ENCODE measurements around the gene ULBP2. TPM values are rescaled to one million over a fixed set of nuclear protein-coding genes. Genes with fewer than 3 reads are reported as not detected.

ULBP2 gene
- total RNA-seq, 1 experiment from 2014 or later: 4.2 TPM

DNA sequence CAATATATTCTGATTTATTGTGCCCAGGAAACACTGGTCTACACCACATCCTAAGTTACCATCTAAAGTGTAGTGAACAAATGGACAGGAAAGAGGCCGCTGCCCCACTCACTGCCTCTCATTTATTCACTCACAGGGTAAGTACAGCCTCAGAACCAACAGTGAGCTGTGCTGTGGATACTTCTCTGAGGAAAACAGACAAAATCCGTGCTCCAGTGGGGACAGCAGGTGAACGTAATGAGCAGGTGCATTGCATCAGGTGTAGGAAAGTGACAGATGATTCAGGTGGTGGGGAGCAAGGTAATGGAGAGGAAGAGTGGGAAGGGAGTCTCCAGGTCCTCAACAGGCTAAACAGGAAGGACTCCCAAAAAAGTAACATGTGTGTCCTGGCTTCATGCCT lies 8.4 kb upstream of the ULBP2 start:
- Histone ChIP-seq H3K4me3 (ENCODE audit: low read depth, low read length, poor library complexity, severe bottlenecking) (no peak overlapping the region), H3K4me1 (ENCODE audit: insufficient read depth, low read length, poor library complexity, severe bottlenecking) (no peaks in the 10 kb centered on the region), H3K27me3 (replicated peaks; ENCODE audit: insufficient read depth, low read depth, low read length, poor library complexity) (peaks cover 31% of the 10 kb centered on the region), H3K36me3 (ENCODE audit: insufficient read depth, low read length, poor library complexity, severe bottlenecking) (no peaks in the 10 kb centered on the region), H3K9me3 (ENCODE audit: low read depth, low read length, poor library complexity, severe bottlenecking) (no peaks in the 10 kb centered on the region), H3K27ac (ENCODE audit: low read depth, low read length, poor library complexity, severe bottlenecking) (no peak overlapping the region)
- ChIA-PET POLR2A (ENCODE audit: low non-redundant PET) (no interaction called here), CTCF (no interaction called here)
- no peak for DNase-seq (ENCODE audit: low spot score)
- no peak for TF ChIP-seq EZH2 (IDR thresholded peaks at IDR 0.05; ENCODE audit: borderline replicate concordance, low read depth, low read length, poor library complexity, severe bottlenecking)
- TF ChIP-seq, protein P1, sequence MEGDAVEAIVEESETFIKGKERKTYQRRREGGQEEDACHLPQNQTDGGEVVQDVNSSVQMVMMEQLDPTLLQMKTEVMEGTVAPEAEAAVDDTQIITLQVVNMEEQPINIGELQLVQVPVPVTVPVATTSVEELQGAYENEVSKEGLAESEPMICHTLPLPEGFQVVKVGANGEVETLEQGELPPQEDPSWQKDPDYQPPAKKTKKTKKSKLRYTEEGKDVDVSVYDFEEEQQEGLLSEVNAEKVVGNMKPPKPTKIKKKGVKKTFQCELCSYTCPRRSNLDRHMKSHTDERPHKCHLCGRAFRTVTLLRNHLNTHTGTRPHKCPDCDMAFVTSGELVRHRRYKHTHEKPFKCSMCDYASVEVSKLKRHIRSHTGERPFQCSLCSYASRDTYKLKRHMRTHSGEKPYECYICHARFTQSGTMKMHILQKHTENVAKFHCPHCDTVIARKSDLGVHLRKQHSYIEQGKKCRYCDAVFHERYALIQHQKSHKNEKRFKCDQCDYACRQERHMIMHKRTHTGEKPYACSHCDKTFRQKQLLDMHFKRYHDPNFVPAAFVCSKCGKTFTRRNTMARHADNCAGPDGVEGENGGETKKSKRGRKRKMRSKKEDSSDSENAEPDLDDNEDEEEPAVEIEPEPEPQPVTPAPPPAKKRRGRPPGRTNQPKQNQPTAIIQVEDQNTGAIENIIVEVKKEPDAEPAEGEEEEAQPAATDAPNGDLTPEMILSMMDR (conservative IDR thresholded peaks at IDR 0.05; ENCODE audit: low read depth, low read length): no peak
- BruUV-seq (replicated peaks): no TSS peak
- intact Hi-C loops (cut with micrococcal nuclease; ENCODE audit: unreplicated experiment): loop anchor here (10.0 kb wide), 2 partner anchors 401 to 461 kb away; no protein-coding TSS in a partner anchor

DNA sequence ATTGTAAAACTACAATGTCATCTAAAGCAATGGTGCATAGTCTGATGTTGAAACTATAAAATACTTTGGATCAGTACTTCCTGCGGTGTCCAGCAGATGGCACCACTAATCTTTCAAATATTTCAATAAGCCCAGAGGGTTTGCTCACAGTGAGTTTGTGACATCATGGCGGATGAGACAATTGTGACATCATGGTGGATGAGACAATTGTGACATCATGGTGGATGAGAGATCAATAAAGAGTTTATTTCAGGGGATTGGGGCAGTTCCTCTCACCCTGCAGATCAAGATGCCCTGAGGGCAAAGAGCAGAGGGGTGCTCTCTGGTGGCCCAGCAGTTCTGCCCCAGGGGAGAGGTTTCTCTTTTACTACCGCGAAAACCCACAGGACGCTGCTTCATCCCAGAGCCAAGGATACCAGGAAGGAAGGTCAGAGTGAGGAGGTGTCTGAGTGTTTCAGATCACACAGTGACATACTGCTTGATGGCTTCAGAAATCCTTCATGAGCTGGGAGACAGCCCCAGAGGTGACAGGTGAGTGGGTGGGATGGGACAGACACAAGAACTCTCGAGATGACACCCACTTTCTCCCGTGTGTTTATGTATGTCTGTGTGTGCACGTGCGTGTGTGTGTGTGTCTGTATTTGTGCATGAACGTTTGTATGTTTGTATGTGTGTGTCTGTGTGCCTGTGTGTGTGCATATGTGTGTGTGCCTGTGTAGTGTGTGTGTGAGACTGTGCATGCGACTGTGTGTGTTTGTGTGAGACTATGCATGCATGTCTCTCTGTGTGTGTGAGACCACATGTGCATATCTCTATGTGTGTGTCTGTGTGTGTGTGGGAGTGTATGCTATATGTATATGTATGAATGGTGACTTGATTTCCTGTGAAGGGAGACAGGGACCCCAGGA lies 7.3 kb upstream of the ULBP2 start:
- peaks cover 37% of the 10 kb centered on the region for H3K27me3 ChIP-seq (replicated peaks; ENCODE audit: insufficient read depth, low read depth, low read length, poor library complexity)
- H3K4me1 ChIP-seq (ENCODE audit: insufficient read depth, low read length, poor library complexity, severe bottlenecking): no peaks in the 10 kb centered on the region
- ChIA-PET POLR2A (ENCODE audit: low non-redundant PET) (no interaction called here), CTCF (interaction anchor here (0.5 to 1.0 kb wide), 3 partner anchors 76 to 209 kb away, joined by 3 to 7 read pairs (median 5); partner anchors contain the start of gene PPP1R14C)
- peak; percentile 87 for DNase-seq (ENCODE audit: low spot score)
- no peak overlapping the region for H3K27ac ChIP-seq (ENCODE audit: low read depth, low read length, poor library complexity, severe bottlenecking)
- TF ChIP-seq EZH2 (IDR thresholded peaks at IDR 0.05; ENCODE audit: borderline replicate concordance, low read depth, low read length, poor library complexity, severe bottlenecking): no peak
- TF ChIP-seq, protein P1 (conservative IDR thresholded peaks at IDR 0.05; ENCODE audit: low read depth, low read length): peak; percentile 82
- no TSS peak for BruUV-seq (replicated peaks)
- no peaks in the 10 kb centered on the region for H3K9me3 ChIP-seq (ENCODE audit: low read depth, low read length, poor library complexity, severe bottlenecking)
- no peak overlapping the region for H3K4me3 ChIP-seq (ENCODE audit: low read depth, low read length, poor library complexity, severe bottlenecking)
- no peaks in the 10 kb centered on the region for H3K36me3 ChIP-seq (ENCODE audit: insufficient read depth, low read length, poor library complexity, severe bottlenecking)
- intact Hi-C loops (cut with micrococcal nuclease; ENCODE audit: unreplicated experiment): loop anchor here (1.0 to 10.0 kb wide), 4 partner anchors 83 to 880 kb away; no protein-coding TSS in a partner anchor

DNA sequence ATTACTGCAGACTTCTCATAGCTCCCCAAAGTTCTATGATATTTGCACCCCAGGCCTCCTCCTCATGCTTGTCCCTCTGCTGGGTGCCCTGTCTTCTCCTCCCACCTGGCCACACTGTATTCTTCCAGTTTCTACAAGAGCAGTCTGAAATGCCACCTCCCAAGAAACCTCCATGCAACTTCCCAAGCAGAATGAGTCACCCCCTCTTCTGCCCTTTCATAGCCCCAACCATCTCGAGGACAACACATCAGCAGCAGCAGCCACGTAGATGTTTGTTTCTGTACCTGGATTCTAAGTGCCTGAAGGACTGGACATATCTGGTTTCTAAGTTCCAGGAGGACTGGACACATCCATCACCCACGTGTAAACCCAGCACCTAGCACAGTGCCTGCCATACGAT lies 6.6 kb upstream of the ULBP2 start:
- intact Hi-C loops (cut with micrococcal nuclease; ENCODE audit: unreplicated experiment): loop anchor here (2.0 to 10.0 kb wide), 3 partner anchors 400 to 880 kb away; no protein-coding TSS in a partner anchor
- CTCF ChIA-PET: interaction anchor here (0.5 to 1.0 kb wide), 3 partner anchors 76 to 208 kb away, joined by 3 to 7 read pairs (median 5); partner anchors contain the start of gene PPP1R14C
- Histone ChIP-seq H3K4me3 (ENCODE audit: low read depth, low read length, poor library complexity, severe bottlenecking) (no peak overlapping the region), H3K9me3 (ENCODE audit: low read depth, low read length, poor library complexity, severe bottlenecking) (no peaks in the 10 kb centered on the region), H3K27me3 (replicated peaks; ENCODE audit: insufficient read depth, low read depth, low read length, poor library complexity) (peaks cover 36% of the 10 kb centered on the region), H3K36me3 (ENCODE audit: insufficient read depth, low read length, poor library complexity, severe bottlenecking) (no peaks in the 10 kb centered on the region), H3K4me1 (ENCODE audit: insufficient read depth, low read length, poor library complexity, severe bottlenecking) (no peaks in the 10 kb centered on the region), H3K27ac (ENCODE audit: low read depth, low read length, poor library complexity, severe bottlenecking) (no peak overlapping the region)
- POLR2A ChIA-PET (ENCODE audit: low non-redundant PET): no interaction called here
- TF ChIP-seq, protein P1 (conservative IDR thresholded peaks at IDR 0.05; ENCODE audit: low read depth, low read length): no peak
- no peak for TF ChIP-seq EZH2 (IDR thresholded peaks at IDR 0.05; ENCODE audit: borderline replicate concordance, low read depth, low read length, poor library complexity, severe bottlenecking)
- no TSS peak for BruUV-seq (replicated peaks)
- DNase-seq (ENCODE audit: low spot score): no peak
